Peyer's patch (tissue), 4 donors: ENCODE results near the gene SMAD1. TPM values are rescaled to one million over a fixed set of nuclear protein-coding genes. Genes with fewer than 3 reads are reported as not detected.

Experiments
- DNase-seq, 3 donors: peaks; one replicate each; pipeline ENCODE4 v3.0.0-alpha.2; 2017 to 2019
- H3K27ac ChIP-seq, 4 donors: fragments of 200-600 bp; sonication (generic); one replicate each; pipeline ENCODE4 v1.5.1; 2016 to 2019
- H3K27me3 ChIP-seq, 2 donors: fragments of 200-600 bp; sonication (generic); one replicate each; pipeline ENCODE4 v1.5.1; 2019
- H3K36me3 ChIP-seq, 3 donors: fragments of 200-600 bp; sonication (generic); one replicate each; pipeline ENCODE4 v1.5.1; 2016 to 2019
- H3K4me1 ChIP-seq, 4 donors: fragments of 200-600 bp; sonication (generic); one replicate each; pipeline ENCODE4 v1.5.1; 2016 to 2019
- H3K4me3 ChIP-seq, 4 donors: fragments of 200-600 bp; sonication (generic); 1 replicate in 3 of 4; 2 replicates in 1 of 4; pipeline ENCODE4 v1.5.1; 2016 to 2019; ENCODE audit warnings: mild to moderate bottlenecking in 1 of 4
- H3K9me3 ChIP-seq, 4 donors: fragments of 200-600 bp; sonication (generic); one replicate each; pipeline ENCODE4 v1.5.1; 2016 to 2019; ENCODE audit warnings: mild to moderate bottlenecking in 1 of 4
- CTCF ChIP-seq, 6 experiments: fragments of 450-650 bp in 4 of 6; fragments of 200-600 bp in 2 of 6; sonication (generic) in 1 of 6; IDR thresholded peaks; one replicate each; pipeline ENCODE4 v1.5.1; 2017 to 2019; ENCODE audit warnings: antibody characterized with exemption in 6 of 6, mild to moderate bottlenecking in 3 of 6, moderate library complexity in 1 of 6
- POLR2A ChIP-seq, 2 donors: fragments of 450-650 bp; IDR thresholded peaks; one replicate each; pipeline ENCODE4 v1.5.1; 2017; ENCODE audit warnings: antibody characterized with exemption in 2 of 2, mild to moderate bottlenecking in 2 of 2, moderate library complexity in 2 of 2
- total RNA-seq, 4 donors: library from RNA; depleted of rRNA; stranded (reverse); fragments of >200 nt; gene quantifications; one replicate each; pipeline ENCODE4 v1.1.0, GENCODE V29; 2016

The SMAD1 gene
- total RNA-seq, 4 donors from 2014 or later = 29.7 to 49.0 (median 43.4) TPM

GRCh38 chr4:145589916-145590702 lies 108.5 kb downstream of the SMAD1 start:
- H3K4me1 ChIP-seq = no peaks in the 10 kb centered on the region
- no peaks in the 10 kb centered on the region for H3K36me3 ChIP-seq
- no peaks in the 10 kb centered on the region for H3K27me3 ChIP-seq
- no peak overlapping the region for H3K27ac ChIP-seq
- no peaks in the 10 kb centered on the region for H3K9me3 ChIP-seq
- DNase-seq = no peak
- no peak overlapping the region for H3K4me3 ChIP-seq
- TF ChIP-seq POLR2A (IDR thresholded peaks at IDR 0.05) = no peak
- no peak for TF ChIP-seq CTCF (IDR thresholded peaks at IDR 0.05)

GRCh38 chr4:145602129-145602760 lies 120.6 kb downstream of the SMAD1 start:
- Histone ChIP-seq H3K27me3 (no peaks in the 10 kb centered on the region), H3K9me3 (no peaks in the 10 kb centered on the region), H3K27ac (no peak overlapping the region), H3K36me3 (no peaks in the 10 kb centered on the region), H3K4me1 (no peaks in the 10 kb centered on the region), H3K4me3 (no peak overlapping the region)
- TF ChIP-seq CTCF (IDR thresholded peaks at IDR 0.05) = no peak
- no peak for TF ChIP-seq POLR2A (IDR thresholded peaks at IDR 0.05)
- no peak for DNase-seq

- no peak overlapping the region for H3K27ac ChIP-seq
- H3K36me3 ChIP-seq = no peaks in the 10 kb centered on the region
- no peak for TF ChIP-seq POLR2A (IDR thresholded peaks at IDR 0.05)
- no peak for TF ChIP-seq CTCF (IDR thresholded peaks at IDR 0.05)
- H3K4me1 ChIP-seq = no peaks in the 10 kb centered on the region
- no peak for DNase-seq
- H3K4me3 ChIP-seq = no peak overlapping the region
- no peaks in the 10 kb centered on the region for H3K27me3 ChIP-seq
- H3K9me3 ChIP-seq = no peaks in the 10 kb centered on the region
Observed at GRCh38 chr4:145605941-145606340, 124.3 kb downstream of the SMAD1 start.

Other genes starting within 250 kb of the SMAD1 start
- 10 to 100 TPM in 1 of 4 donors, 1 to 10 TPM in 3; 8.3 to 11.6 (median 9.0) TPM for gene MMAA, start 137.5 kb downstream of the SMAD1 start, total RNA-seq
- gene C4orf51, start 198.3 kb downstream of the SMAD1 start, total RNA-seq = not detected